RWPE1 (cell line): ENCODE data around the gene PHACTR2.
"Not testable (repeated sequence)": the region's sequence is repeated elsewhere in the genome, so short reads cannot be mapped to it uniquely, and the experiment has no call there.

Source experiments
- CTCF ChIA-PET: fragments of 350-600 bp; sonication (Branson Sonifier 250); formaldehyde crosslinking; extraction: SDS; loops from one replicate; lab custom pipeline; 2021; lab: Yijun Ruan, JAX
- POLR2A ChIA-PET: fragments of 400-600 bp; formaldehyde crosslinking; extraction: SDS; loops from one replicate; lab custom pipeline; 2020; ENCODE audit warnings: antibody characterized with exemption; ENCODE audit not compliant: low non-redundant PET; lab: Yijun Ruan, JAX
- DNase-seq: peaks from one replicate; pipeline ENCODE4 v3.0.0; 2012; ENCODE audit warnings: low spot score
- H3K27ac ChIP-seq: fragments of 450-650 bp; 2 replicates; pipeline ENCODE4 v1.5.1; 2017
- CTCF ChIP-seq: fragments of 450-650 bp; conservative IDR thresholded peaks from 2 replicates; pipeline ENCODE4 v1.5.1; 2017; ENCODE audit warnings: low read depth, mild to moderate bottlenecking

The PHACTR2 gene

GRCh38 chr6:143656026-143656425 is 21.7 kb upstream of the PHACTR2 start:
- CTCF ChIA-PET: no interaction called here
- H3K27ac ChIP-seq: no peak overlapping the region
- POLR2A ChIA-PET: no interaction called here
- no peak for DNase-seq
- no peak for TF ChIP-seq CTCF

- H3K27ac ChIP-seq: no peak overlapping the region
- ChIA-PET CTCF (interaction anchor here (0.6 kb wide), 1 partner anchor 81 kb away, joined by 3 read pairs; no protein-coding TSS in a partner anchor), POLR2A (no interaction called here)
- no peak for TF ChIP-seq CTCF
- DNase-seq: no peak
Measured at GRCh38 chr6:143657809-143658208, 20.0 kb upstream of the PHACTR2 start.

GRCh38 chr6:143660170-143660569 is 17.6 kb upstream of the PHACTR2 start:
- POLR2A ChIA-PET, DNase-seq, H3K27ac ChIP-seq: not testable (repeated sequence)
- CTCF ChIA-PET: interaction anchor here (0.6 kb wide), 1 partner anchor 777 kb away, joined by 4 read pairs; no protein-coding TSS in a partner anchor

GRCh38 chr6:143664171-143664570 is 13.6 kb upstream of the PHACTR2 start:
- no peak overlapping the region for H3K27ac ChIP-seq
- ChIA-PET CTCF (no interaction called here), POLR2A (no interaction called here)
- TF ChIP-seq CTCF: no peak
- no peak for DNase-seq

- DNase-seq, POLR2A ChIA-PET, H3K27ac ChIP-seq, CTCF ChIA-PET: not testable (repeated sequence)
Measured at GRCh38 chr6:143666007-143666406, 11.8 kb upstream of the PHACTR2 start.

GRCh38 chr6:143669483-143669882 is 8.3 kb upstream of the PHACTR2 start:
- POLR2A ChIA-PET: not testable (repeated sequence)

GRCh38 chr6:143673669-143674068 is 4.1 kb upstream of the PHACTR2 start:
- ChIA-PET CTCF (no interaction called here), POLR2A (no interaction called here)
- DNase-seq: peak; percentile 90
- TF ChIP-seq CTCF: no peak
- H3K27ac ChIP-seq: peak overlapping the region; percentile 94; the same call in 1 of the 2 replicates

More at GRCh38 chr6:143669483-143669882, 8.3 kb upstream of the PHACTR2 start:
- H3K27ac ChIP-seq, CTCF ChIA-PET, DNase-seq: not testable (repeated sequence)

GRCh38 chr6:143674483-143675381 is 3.0 kb upstream of the PHACTR2 start:
- peak overlapping the region; percentile 56; the same call in 1 of the 2 replicates for H3K27ac ChIP-seq
- no peak for DNase-seq
- CTCF ChIA-PET: interaction anchor here (0.6 kb wide), 2 partner anchors 71 to 92 kb away, joined by 3 read pairs; no protein-coding TSS in a partner anchor
- no peak for TF ChIP-seq CTCF
- POLR2A ChIA-PET: no interaction called here
